T-helper 2 cell (primary cell): ENCODE results near the gene OR5H6.
"Not testable (repeated sequence)": the region's sequence is repeated elsewhere in the genome, so short reads cannot be mapped to it uniquely, and the experiment has no call there.

Experiments used
- DNase-seq, 5 experiments: peaks; one replicate each; pipeline versions ENCODE4 v3.0.0 to v3.0.0-alpha.2; 2012 to 2022
- total RNA-seq, 2 donors: gene quantifications; one replicate each; lab custom pipeline; 2026; lab: John Stamatoyannopoulos, UW

The OR5H6 gene
- total RNA-seq: 0 reads per million in 2 donors

DNA sequence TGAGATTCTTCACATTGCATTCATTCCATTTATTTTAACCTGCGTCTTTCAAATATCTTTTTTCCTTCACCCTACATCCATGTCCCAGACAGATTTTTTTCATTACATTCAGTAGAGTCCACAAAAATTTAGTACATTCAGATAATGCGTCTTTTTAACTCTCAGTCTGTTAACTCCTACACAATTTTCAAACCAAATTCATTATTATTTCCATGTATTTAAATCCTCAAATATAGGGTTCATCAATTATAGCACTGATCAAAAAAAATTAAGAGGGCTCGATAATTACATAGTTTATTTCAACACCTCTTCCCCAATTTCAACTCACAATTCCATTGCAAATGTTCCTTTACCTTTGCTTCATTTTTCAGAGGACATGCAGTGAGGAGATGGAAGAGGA is at the start of gene OR5H6:
Gene OR5H6 (plus strand): TSS at position 301 of the 400 bp plus-strand sequence. CDS start 89 bp downstream, at position 390.
- no peak for DNase-seq

DNA sequence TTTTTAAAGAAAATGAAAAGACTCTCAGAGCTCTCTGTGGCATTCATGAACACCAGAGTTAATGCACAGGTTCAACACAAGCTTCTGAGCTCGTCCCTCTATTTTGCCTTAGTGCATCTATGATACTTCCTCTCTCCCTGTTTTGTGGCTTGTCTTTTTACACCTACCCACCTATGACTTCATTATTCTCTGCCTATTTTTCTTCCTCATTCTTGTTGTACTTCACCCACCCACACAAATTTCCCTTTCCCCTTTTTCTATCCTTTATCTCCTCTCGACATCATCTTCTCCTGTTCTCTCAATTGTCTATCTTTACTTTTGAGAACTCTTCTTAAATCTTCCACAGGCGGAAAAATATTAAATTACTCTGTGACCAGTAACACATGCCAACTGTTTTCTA is 49.0 kb upstream of the OR5H6 start:
- DNase-seq: no peak

DNA sequence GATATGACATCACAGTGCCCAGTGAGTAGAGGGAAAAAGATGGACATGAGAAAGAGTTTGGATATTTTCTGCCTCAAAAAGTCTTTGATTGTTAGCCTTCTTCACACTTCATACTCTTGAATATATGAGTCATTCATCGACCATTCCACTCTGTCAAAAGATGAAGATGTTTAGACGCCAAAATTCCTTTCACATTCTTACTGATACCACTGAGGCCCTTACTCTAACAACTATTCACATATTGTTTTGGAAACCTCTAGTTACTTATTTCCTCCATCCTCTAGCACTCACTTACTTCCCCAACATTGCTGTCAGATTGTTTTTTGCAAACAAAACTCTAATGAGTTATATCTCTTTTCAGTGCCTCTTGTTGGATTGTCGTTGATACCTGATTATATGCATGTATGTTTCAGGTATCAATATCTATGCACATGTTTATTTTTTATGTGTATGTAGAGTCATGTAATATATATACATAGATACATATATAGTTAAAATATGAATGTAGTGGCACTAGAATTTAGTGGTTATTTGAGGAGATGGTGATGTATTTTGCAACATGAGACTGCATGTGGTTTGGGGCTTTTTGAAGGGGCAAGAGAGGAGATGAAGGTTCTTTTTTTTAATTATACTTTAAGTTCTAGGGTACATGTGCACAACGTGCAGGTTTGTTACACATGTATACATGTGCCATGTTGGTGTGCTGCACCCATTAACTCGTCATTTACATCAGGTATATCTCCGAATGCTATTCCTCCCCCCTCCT is 40.0 kb upstream of the OR5H6 start:
- DNase-seq: no peak

DNA sequence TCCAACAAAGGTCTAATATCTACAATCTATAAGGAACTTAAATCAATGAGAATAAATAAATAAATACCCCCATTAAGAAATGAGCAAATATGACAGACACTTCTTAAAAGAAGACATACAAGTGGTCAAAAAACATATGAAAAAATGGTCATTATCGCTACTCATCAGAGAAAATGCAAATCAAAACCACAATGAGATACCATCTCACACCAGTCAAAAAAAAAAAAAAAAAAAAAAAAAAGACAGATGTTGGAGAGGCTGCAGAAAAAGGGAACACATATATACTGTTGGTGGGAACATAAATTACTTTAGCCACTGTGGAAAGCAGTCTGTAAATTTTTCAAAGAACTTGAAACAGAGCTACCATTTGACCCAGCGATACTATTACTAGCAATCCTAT is 31.6 kb upstream of the OR5H6 start:
- DNase-seq: no peak

DNA sequence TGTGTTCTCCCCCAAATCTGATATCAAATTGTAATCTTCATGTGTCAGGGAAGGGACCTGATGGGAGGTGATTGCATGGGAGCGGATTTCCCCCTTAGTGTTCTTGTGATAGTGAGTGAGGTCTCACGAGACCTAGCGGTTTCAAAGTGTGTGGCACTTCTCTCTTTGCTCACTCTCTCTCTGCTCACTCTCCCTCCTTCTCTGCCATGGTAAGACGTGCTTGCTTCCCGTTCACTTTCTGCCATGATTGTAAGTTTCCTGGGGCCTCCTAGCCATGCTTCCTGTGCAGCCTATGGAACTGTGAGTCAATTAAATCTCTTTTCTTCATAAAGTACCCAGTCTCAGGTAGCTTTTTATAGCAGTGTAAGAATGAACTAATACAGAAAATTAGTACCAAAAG is 30.6 kb upstream of the OR5H6 start:
- DNase-seq: no peak

DNA sequence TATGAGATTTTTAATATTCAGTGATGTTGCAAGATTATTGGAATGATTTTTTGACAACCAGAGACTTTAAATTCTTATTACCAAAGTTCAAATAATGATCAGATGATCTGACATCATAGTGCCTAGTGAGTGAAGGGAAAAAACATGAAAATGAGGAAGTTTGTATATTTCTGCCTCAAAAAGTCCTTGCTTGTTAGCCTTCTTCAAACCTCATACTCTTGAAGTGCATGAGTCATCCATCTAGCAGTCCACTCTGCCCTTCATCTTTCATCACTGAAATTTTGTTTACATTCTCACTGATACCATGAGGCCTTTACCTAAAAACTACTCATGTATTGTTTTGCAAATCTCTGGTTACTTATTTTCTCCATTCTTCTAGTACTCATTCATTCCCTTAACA is 23.9 kb upstream of the OR5H6 start:
- DNase-seq: no peak

DNA sequence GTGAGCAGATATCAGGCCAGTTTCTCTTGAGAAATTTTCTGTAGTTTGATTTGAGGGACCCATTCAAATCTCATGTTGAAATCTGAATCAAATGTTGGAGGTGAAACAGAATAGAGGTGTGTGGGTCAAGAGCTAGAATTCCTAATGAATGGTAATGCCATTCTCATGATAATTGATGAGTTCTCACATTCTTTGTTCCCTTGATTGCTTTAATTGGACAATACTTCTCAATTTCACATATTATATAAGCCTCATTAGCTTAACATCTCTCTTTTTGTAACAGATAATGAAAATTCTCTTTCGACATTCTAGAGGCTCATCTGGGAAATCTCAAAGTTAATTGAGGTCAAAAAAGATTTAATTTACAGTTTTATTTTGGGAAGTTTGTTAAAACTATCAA is 21.9 kb upstream of the OR5H6 start:
- no peak for DNase-seq

DNA sequence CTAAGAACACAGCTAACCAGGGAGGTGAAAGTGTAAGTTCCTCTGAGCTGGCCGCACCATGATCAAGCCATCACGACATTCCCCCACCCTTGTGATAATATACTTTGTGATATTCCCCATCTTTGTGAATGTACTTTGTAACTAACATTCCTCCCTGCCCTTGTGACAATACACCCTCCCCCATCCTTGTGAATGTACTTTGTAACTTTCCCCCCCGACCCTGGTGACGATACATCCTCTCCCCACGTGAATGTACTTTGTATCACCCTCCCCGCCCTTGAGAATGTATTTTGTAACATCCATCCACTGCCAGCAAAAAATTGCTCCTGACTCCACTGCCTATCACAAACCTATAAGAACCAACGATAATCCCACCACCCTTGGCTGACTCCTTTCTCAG is 20.2 kb upstream of the OR5H6 start:
- DNase-seq: no peak

DNA sequence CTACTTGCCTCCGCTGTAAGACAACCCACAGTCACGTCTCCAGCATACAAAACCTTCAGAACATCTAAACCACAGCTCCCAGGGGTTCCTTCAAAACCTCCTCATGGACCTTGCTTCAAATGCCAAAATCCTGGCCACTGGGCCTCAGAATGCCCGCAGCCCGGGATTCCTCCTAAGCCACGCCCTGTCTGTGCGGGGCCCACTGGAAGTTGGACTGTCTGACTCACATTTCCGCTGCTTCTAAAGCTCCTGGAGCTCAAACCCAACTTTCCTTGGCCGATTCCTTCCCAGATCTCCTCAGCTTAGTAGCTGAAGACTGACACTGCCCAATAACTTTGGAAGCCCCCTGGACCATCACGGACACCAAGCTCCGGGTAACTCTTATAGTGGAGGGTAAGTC is 17.9 kb upstream of the OR5H6 start:
- no peak for DNase-seq

DNA sequence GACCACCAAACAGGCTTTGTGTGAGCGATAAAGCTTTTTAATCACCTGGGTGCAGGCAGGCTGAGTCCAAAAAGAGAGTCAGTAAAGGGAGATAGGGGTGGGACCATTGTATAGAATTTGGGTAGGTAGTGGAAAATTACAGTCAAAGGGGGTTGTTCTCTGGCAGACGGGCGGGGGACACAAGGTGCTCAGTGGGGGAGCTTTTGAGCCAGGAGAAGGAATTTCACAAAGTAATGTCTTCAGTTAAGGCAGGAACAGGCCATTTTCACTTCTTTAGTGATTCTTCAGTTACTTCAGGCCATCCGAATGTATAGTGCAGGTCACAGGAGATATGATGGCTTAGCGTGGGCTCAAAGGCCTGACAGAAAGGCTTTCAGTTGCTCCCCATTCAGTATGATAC is 8.0 kb upstream of the OR5H6 start:
- not testable (repeated sequence) for DNase-seq

DNA sequence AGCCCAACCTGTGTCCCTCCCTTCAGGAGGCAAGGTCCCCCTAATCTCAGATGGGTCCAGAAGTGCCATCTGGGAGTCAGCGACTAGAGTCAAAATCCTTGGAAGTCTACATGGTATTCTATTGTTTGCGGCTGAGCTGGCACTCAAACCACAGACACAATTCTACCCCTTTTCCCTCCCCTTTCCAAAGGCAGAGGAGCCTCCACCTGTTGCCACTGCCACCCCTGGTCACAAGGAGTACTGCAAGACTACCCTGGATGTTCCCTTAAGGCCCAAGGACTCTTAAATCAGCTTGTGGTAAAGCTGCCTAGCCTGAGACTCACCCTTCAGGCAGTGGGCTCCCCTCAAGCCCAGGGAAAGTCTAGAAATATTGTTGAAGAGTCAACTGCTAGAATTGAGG is 4.3 kb upstream of the OR5H6 start:
- DNase-seq: peak in 1 of 5 experiments; percentile 14

DNA sequence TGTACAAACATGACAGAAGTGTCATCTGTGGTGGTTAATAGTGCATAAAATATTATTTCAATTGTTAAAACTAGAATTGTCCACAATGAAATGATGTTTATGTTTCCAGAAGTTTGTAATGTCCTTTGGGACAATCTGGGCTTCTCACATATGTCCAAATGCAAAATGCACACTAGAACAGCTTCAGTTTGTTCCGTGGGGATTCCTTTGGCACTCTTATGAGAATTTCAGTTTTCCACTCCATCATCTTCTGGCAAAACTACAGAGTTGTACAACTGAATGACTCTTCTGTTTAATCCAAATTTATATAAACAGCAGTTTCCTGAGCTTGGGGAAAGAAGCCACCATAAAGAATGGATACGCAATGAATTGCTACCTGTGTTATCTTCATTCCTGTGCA is 2.0 kb upstream of the OR5H6 start:
- DNase-seq: no peak

DNA sequence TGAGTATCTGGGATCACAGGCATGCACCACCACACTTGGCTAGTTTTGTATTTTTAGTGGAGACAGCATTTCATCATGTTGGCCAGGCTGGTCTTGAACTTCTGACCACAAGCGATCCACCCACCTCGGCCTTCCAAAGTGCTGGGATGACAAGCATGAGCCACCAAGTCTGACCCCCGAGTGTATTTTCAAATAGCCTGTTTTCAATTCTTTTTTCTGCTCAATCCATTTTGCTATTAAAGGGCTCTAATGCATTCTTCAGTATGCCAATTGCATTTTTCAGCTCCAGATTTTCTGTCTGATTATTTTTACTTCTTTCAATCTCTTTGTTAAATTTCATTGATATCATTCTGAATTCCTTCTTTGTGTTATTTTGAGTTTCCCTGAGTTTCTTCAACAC is 5.8 kb downstream of the OR5H6 start:
- no peak for DNase-seq

DNA sequence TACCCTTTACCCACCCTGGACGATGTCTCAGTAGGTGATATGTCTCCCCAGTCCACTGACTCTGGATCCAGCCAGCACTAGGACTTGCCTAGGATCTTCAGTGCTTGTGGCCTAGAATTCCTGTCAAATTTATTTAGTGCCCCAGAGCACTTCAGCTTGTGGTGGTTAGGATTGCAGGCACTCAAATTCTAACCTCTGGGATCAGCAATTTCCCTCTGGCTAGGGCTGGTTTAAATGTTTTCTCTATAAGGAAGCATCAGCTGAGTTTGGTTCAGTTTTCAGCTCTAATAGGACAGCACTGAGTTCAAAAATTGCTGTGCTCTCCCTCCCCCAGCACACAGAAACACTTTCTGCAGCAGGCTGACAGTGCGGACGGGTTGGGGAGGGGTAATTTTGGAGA is 8.1 kb downstream of the OR5H6 start:
- no peak for DNase-seq

DNA sequence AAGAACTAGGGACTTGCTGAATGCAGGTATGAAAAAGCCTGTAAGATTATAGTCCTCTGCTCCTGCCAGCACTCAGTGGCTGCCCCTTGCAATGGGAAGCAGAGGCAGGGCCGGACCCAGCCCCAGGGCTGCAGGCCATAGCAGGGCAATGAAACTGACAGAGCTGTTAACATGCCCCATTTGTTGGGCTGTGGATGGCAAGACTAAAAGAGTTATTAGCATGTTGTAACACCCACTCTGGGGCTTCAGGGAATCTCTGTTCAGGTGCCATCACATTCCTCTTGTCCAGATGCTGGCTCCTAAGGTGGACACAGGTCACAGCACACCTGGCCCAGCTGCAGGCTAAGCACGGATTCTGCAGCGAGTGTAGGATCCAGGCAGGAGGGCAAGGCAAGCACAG is 10.9 kb downstream of the OR5H6 start:
- no peak for DNase-seq

DNA sequence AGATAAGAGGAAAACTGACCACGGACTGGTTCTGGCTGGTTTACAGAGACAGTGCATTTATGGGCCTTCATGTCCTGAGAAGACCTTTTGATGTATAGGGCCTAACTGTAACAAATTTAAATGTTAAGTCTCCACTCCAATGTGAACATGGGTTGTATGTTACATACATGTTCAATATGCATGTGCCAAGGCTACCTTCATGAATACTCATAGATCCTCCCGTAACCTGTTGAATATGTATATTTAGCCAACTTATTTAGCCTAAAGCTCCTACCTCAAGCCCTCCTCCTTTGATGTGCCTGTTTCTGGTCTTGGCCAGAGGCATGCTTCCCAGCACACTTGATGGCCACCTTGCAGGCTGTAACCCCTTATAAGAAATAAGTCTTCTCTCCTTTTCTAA is 18.2 kb downstream of the OR5H6 start, which contains the start of gene OR5H2:
Gene OR5H2 (plus strand): TSS at position 301 of the 400 bp plus-strand sequence. CDS start 398 bp downstream, outside the sequence.
- DNase-seq: no peak

DNA sequence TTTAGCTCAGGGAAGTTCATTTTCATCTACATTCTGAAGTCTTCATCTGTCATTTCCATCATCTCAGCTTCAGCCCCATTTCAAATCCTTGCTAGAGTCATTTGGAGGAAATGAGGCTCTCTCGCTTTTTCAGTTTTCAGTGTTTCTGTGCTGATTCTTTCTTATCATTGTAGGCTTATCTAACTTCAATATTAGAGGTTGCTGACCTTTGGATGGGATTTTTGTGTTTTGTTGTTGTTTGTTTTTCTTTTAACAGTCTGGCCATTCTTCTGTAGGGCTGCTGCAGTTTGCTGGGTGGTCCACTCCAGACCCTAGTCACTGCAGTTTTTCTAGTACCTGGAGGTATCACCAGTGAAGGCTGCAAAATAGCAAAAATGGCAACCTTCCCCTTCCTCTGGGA is 26.9 kb downstream of the OR5H6 start:
- no peak for DNase-seq

DNA sequence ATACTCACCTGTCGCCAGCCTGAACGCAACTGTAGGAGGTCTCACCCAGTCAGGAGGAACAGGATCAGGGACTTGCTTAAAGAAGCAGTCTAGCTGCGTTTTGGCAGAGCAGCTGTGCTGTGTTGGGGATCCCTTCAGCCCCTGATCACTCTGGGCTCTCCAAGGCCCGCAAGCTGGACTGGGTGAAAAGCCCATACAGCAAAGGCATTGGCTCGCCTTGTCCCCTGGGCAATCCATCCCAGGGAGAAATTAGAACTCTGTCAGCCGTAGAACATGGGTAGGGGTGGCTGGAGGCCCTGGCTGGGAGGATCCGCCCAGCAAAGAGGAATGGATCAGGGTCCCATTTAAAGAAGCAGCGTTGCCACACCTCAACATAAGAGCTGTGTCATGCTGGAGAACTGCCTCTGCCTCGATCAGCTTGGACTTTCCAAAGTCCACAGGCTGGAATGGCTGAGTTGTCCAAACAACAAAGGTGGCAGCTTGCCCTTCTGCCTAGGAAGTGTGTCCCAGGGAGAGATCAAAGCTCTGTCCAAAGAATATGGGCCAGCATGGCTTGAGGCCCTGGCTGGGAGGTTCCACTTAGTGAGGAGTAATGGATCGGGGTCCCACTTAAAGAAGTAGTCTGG is 27.4 kb downstream of the OR5H6 start:
- no peak for DNase-seq
